Right lobe of liver (tissue), 6 donors: ENCODE results near the gene ACSL3. TPM values are rescaled to one million over a fixed set of nuclear protein-coding genes. Genes with fewer than 3 reads are reported as not detected.
A peak's percentile ranks its signal among the peaks of the same experiment; 100 is the strongest.

Source experiments
- ATAC-seq, 4 donors: fragments of 200-7000 bp; cut with Tn5 transposase; one replicate each; pipeline ENCODE4 v1.9.1; 2020; ENCODE audit warnings: mild to moderate bottlenecking in 4 of 4, moderate library complexity in 4 of 4
- DNase-seq, 3 donors: peaks; one replicate each; pipeline ENCODE4 v3.0.0-alpha.2; 2020
- H3K27ac ChIP-seq, 3 donors: fragments of 200-600 bp; one replicate each; pipeline ENCODE4 v1.8.0; 2022
- H3K27me3 ChIP-seq, 2 donors: fragments of 200-600 bp; one replicate each; pipeline ENCODE4 v1.8.0; 2022
- H3K36me3 ChIP-seq, 4 donors: fragments of 200-600 bp; sonication (generic) in 1 of 4; one replicate each; pipeline versions ENCODE4 v1.5.1 to v1.8.0; 2017 to 2022; ENCODE audit warnings: control low read depth in 1 of 4
- H3K4me1 ChIP-seq, 4 donors: fragments of 200-600 bp; sonication (generic) in 1 of 4; one replicate each; pipeline versions ENCODE4 v1.5.1 to v1.8.0; 2017 to 2022; ENCODE audit warnings: control low read depth in 1 of 4
- H3K4me3 ChIP-seq, 3 donors: fragments of 200-600 bp; one replicate each; pipeline ENCODE4 v1.8.0; 2022
- H3K9me3 ChIP-seq, 4 donors: fragments of 200-600 bp; sonication (generic) in 1 of 4; one replicate each; pipeline versions ENCODE4 v1.5.1 to v1.8.0; 2017 to 2022; ENCODE audit warnings: control low read depth in 1 of 4
- CTCF ChIP-seq, 4 donors: fragments of 200-600 bp in 3 of 4; fragments of 450-650 bp in 1 of 4; IDR thresholded peaks; one replicate each; pipeline versions ENCODE4 v1.5.1 to v1.8.0; 2016 to 2022; ENCODE audit warnings: antibody characterized with exemption in 4 of 4, mild to moderate bottlenecking in 2 of 4
- POLR2A ChIP-seq: fragments of 450-650 bp; IDR thresholded peaks from one replicate; pipeline ENCODE4 v1.6.1; 2017; ENCODE audit warnings: antibody characterized with exemption, mild to moderate bottlenecking
- WGBS: methylation state at CpG from one replicate; pipeline ENCODE4 v1.1.6; 2018; ENCODE audit warnings: low coverage, low lambda C conversion rate; ENCODE audit not compliant: insufficient coverage; ENCODE audit errors: missing lambda C conversion rate; 5-methylcytosine and 5-hydroxymethylcytosine counted together
- intact Hi-C, 2 donors: fragments of 100-400 bp; cut with DNase I; formaldehyde crosslinking; loops; one replicate each; pipeline versions ENCODE4 v1.11.2 to v1.14.1; 2022
- total RNA-seq, 6 experiments: library from RNA; depleted of rRNA in 2 of 6; stranded (reverse); fragments of >200 nt in 2 of 6; fragmentation: NEBNext Ultra II Directional in 3 of 6; extraction: Animal tissue kit (Norgen Biotek cat#: 25700) in 3 of 6; gene quantifications; one replicate each; pipeline versions ENCODE4 v1.1.0 to v1.2.4, GENCODE V29; 2016 to 2023
- donor health status: DM: no; HTN: yes; CAD: no.
- donor health status: DM: no; HTN: no; CAD: no.
- donor health status: DM: no; HTN: no; CAD: no.
- donor health status: DM: no; HTN: yes; CAD: no.
- donor health status: DM: no; HTN: yes; CAD: no.

ACSL3 gene
- total RNA-seq, 6 experiments from 2014 or later = 31.1 to 73.0 (median 49.9) TPM

GRCh38 chr2:222877556-222878300, 16.9 kb downstream of the ACSL3 start:
- H3K9me3 ChIP-seq = no peaks in the 10 kb centered on the region
- TF ChIP-seq POLR2A (no peak), CTCF (IDR thresholded peaks at IDR 0.05) (no peak)
- no peak overlapping the region for H3K4me3 ChIP-seq
- H3K4me1 ChIP-seq = peaks cover 0 to 8% (median 0%) of the 10 kb centered on the region in 4 donors
- no peaks in the 10 kb centered on the region for H3K27me3 ChIP-seq
- 81% methylated on average over 2 of the region's 2 CpGs for WGBS
- H3K36me3 ChIP-seq = no peaks in the 10 kb centered on the region
- H3K27ac ChIP-seq = no peak overlapping the region
- DNase-seq (no peak), ATAC-seq (no peak)
- intact Hi-C loops = no loop called here

GRCh38 chr2:222878301-222878876, 17.6 kb downstream of the ACSL3 start:
- TF ChIP-seq POLR2A = no peak
- TF ChIP-seq CTCF (IDR thresholded peaks at IDR 0.05) = no peak
- intact Hi-C loops = no loop called here
- Histone ChIP-seq H3K9me3 (no peaks in the 10 kb centered on the region), H3K36me3 (no peaks in the 10 kb centered on the region), H3K4me3 (no peak overlapping the region), H3K4me1 (peaks cover 0 to 8% (median under 1%) of the 10 kb centered on the region in 4 donors), H3K27me3 (no peaks in the 10 kb centered on the region), H3K27ac (no peak overlapping the region)
- 63% methylated on average over 5 of the region's 5 CpGs for WGBS
- DNase-seq = no peak
- peak in 2 of 4 donors; percentile 36 to 54 for ATAC-seq

GRCh38 chr2:222878877-222879603, 18.2 kb downstream of the ACSL3 start:
- H3K36me3 ChIP-seq = no peaks in the 10 kb centered on the region
- no peak overlapping the region for H3K4me3 ChIP-seq
- H3K27ac ChIP-seq = no peak overlapping the region
- H3K4me1 ChIP-seq = peaks cover 0 to 13% (median 4%) of the 10 kb centered on the region in 4 donors
- intact Hi-C loops = no loop called here
- WGBS = 70% methylated on average over 9 of the region's 10 CpGs
- ATAC-seq (peak in 2 of 4 donors; percentile 6 to 66), DNase-seq (no peak)
- H3K27me3 ChIP-seq = no peaks in the 10 kb centered on the region
- no peak for TF ChIP-seq CTCF (IDR thresholded peaks at IDR 0.05)
- TF ChIP-seq POLR2A = no peak
- no peaks in the 10 kb centered on the region for H3K9me3 ChIP-seq

- TF ChIP-seq CTCF (IDR thresholded peaks at IDR 0.05) = no peak
- TF ChIP-seq POLR2A = no peak
- intact Hi-C loops = no loop called here
- Histone ChIP-seq H3K4me1 (peaks cover 0 to 18% (median 6%) of the 10 kb centered on the region in 4 donors), H3K27me3 (no peaks in the 10 kb centered on the region), H3K27ac (no peak overlapping the region), H3K4me3 (no peak overlapping the region), H3K36me3 (no peaks in the 10 kb centered on the region), H3K9me3 (no peaks in the 10 kb centered on the region)
- DNase-seq = no peak
- WGBS = 75% methylated on average over 3 of the region's 3 CpGs
- no peak for ATAC-seq
These were observed 18.7 kb downstream of the ACSL3 start for GRCh38 chr2:222879604-222879933.
